HepG2 (cell line): Measurements from ENCODE around the gene GEMIN2. TPM values are rescaled to one million over a fixed set of nuclear protein-coding genes. Genes with fewer than 3 reads are reported as not detected.
"Not testable (repeated sequence)": the region's sequence is repeated elsewhere in the genome, so short reads cannot be mapped to it uniquely, and the experiment has no call there.

Experiments
- ATAC-seq: fragments of 200-7000 bp; cut with Tn5 transposase; 3 replicates; pipeline ENCODE4 v1.9.1; 2020; ENCODE audit warnings: mild to moderate bottlenecking, moderate library complexity
- BruUV-seq: library from RNA; stranded (reverse); fragments of 400-500 nt; replicated peaks from 2 replicates; lab custom pipeline; 2021; lab: Mats Ljungman, UMichigan
- CTCF ChIA-PET: fragments of 300-600 bp; formaldehyde crosslinking; extraction: SDS; loops from one replicate; lab custom pipeline; 2021; ENCODE audit warnings: low total read pairs, inconsistent platforms, low intra/inter-chr PET ratio; lab: Yijun Ruan, JAX
- POLR2A ChIA-PET: fragments of 350-600 bp; sonication (Branson Sonifier 250); formaldehyde crosslinking; loops from one replicate; lab custom pipeline; 2020; ENCODE audit warnings: antibody characterized with exemption, inconsistent platforms; lab: Yijun Ruan, JAX
- DNase-seq: peaks from one replicate; pipeline ENCODE4 v3.0.0-alpha.2; 2015; ENCODE audit warnings: low spot score
- FAIRE-seq: peaks from 3 replicates; lab custom pipeline; 2011; peaks lifted over from hg19 to GRCh38; lab: Jason Lieb, UNC
- H2AFZ ChIP-seq: one replicate; pipeline ENCODE4 v1.6.1; 2011; ENCODE audit warnings: low read length, inconsistent platforms
- H3K27ac ChIP-seq: fragments of 300-600 bp; 3 replicates; pipeline ENCODE4 v1.8.0; 2011; ENCODE audit warnings: mixed run types, mild to moderate bottlenecking, mixed read lengths, low read length, inconsistent platforms; ENCODE audit not compliant: insufficient read depth; ENCODE audit errors: extremely low read length
- H3K27me3 ChIP-seq, 2 experiments: fragments of 200-600 bp in 1 of 2; 2 replicates in 1 of 2; 3 replicates in 1 of 2; pipeline versions ENCODE4 v1.6.0 to v1.8.0; 2011; ENCODE audit warnings: low read length in 2 of 2, mild to moderate bottlenecking in 2 of 2, moderate library complexity in 2 of 2, inconsistent platforms in 1 of 2; ENCODE audit not compliant: insufficient read depth in 2 of 2, control insufficient read depth in 1 of 2
- H3K36me3 ChIP-seq, 2 experiments: fragments of 200-600 bp in 1 of 2; replicated peaks in 1 of 2; 2 replicates in 1 of 2; 3 replicates in 1 of 2; pipeline versions ENCODE4 v1.5.1 to v1.8.0; 2011; ENCODE audit warnings: low read length in 2 of 2, inconsistent platforms in 1 of 2; ENCODE audit not compliant: insufficient read depth in 2 of 2, control insufficient read depth in 1 of 2
- H3K4me1 ChIP-seq: 2 replicates; pipeline ENCODE4 v1.5.1; 2012; ENCODE audit warnings: low read length, inconsistent platforms; ENCODE audit not compliant: insufficient read depth
- H3K4me2 ChIP-seq: 2 replicates; pipeline ENCODE4 v1.6.0; 2011; ENCODE audit warnings: low read depth, low read length, inconsistent platforms
- H3K4me3 ChIP-seq, 3 experiments: fragments of 200-600 bp in 1 of 3; sonication (generic), shearing (Covaris generic) in 1 of 3; replicated peaks in 1 of 3; 2 replicates each; pipeline ENCODE4 v1.5.1; 2011 to 2016; ENCODE audit warnings: low read length in 3 of 3, inconsistent platforms in 2 of 3, low read depth in 2 of 3, mild to moderate bottlenecking in 2 of 3, control low read depth in 1 of 3, mixed read lengths in 1 of 3; ENCODE audit not compliant: insufficient read depth in 1 of 3
- H3K79me2 ChIP-seq: one replicate; pipeline ENCODE4 v1.6.1; 2011; ENCODE audit warnings: low read length, inconsistent platforms; ENCODE audit not compliant: insufficient read depth
- H3K9ac ChIP-seq: 2 replicates; pipeline ENCODE4 v1.6.0; 2011; ENCODE audit warnings: mild to moderate bottlenecking, low read depth, low read length, inconsistent platforms; ENCODE audit not compliant: insufficient read depth
- H3K9me3 ChIP-seq: 2 replicates; pipeline ENCODE4 v1.5.1; 2012; ENCODE audit warnings: mild to moderate bottlenecking, low read length
- H4K20me1 ChIP-seq: 2 replicates; pipeline ENCODE4 v1.6.0; 2011; ENCODE audit warnings: inconsistent platforms, mild to moderate bottlenecking, low read length, moderate library complexity; ENCODE audit not compliant: insufficient read depth
- CCDC6 ChIP-seq: sonication (generic); formaldehyde crosslinking; IDR thresholded peaks from 2 replicates; pipeline ENCODE4 v1.8.1; 2022; ENCODE audit warnings: mild to moderate bottlenecking, missing genetic modification reagents, moderate library complexity
- CREBL2 ChIP-seq: sonication (generic); formaldehyde crosslinking; IDR thresholded peaks from 2 replicates; pipeline ENCODE4 v1.8.1; 2023; ENCODE audit warnings: missing genetic modification reagents, mild to moderate bottlenecking, borderline replicate concordance
- GLI4 ChIP-seq: sonication (generic); formaldehyde crosslinking; IDR thresholded peaks from 2 replicates; pipeline ENCODE4 v1.5.1; 2020; ENCODE audit warnings: missing genetic modification reagents, mild to moderate bottlenecking, moderate library complexity, borderline replicate concordance
- HOXA7 ChIP-seq: sonication (generic); formaldehyde crosslinking; IDR thresholded peaks from 2 replicates; pipeline ENCODE4 v1.8.1; 2022; ENCODE audit warnings: mild to moderate bottlenecking, missing genetic modification reagents, moderate library complexity
- MATR3 ChIP-seq: sonication (generic); formaldehyde crosslinking; IDR thresholded peaks from 2 replicates; pipeline ENCODE4 v1.4.0; 2020; ENCODE audit warnings: missing genetic modification reagents
- MLX ChIP-seq: IDR thresholded peaks from 2 replicates; pipeline ENCODE4 v1.6.1; 2016
- MZF1 ChIP-seq: sonication (generic); formaldehyde crosslinking; IDR thresholded peaks from 2 replicates; pipeline ENCODE4 v1.8.1; 2023; ENCODE audit warnings: mild to moderate bottlenecking, missing genetic modification reagents, borderline replicate concordance
- NFKB2 ChIP-seq: sonication (generic); formaldehyde crosslinking; IDR thresholded peaks from 2 replicates; pipeline ENCODE4 v1.4.0; 2020; ENCODE audit warnings: missing genetic modification reagents, borderline replicate concordance
- NPAS2 ChIP-seq: sonication (generic); formaldehyde crosslinking; IDR thresholded peaks from 2 replicates; pipeline ENCODE4 v1.8.0; 2022; ENCODE audit warnings: mild to moderate bottlenecking, missing genetic modification reagents, borderline replicate concordance
- PRMT3 ChIP-seq: sonication (generic); formaldehyde crosslinking; IDR thresholded peaks from 2 replicates; pipeline ENCODE4 v1.8.1; 2022; ENCODE audit warnings: low read depth, mild to moderate bottlenecking, moderate library complexity, missing genetic modification reagents, borderline replicate concordance
- RXRA ChIP-seq: sonication (generic); formaldehyde crosslinking; IDR thresholded peaks from 2 replicates; pipeline ENCODE4 v1.5.1; 2020; ENCODE audit warnings: missing genetic modification reagents
- SMAD3 ChIP-seq: sonication (generic); formaldehyde crosslinking; IDR thresholded peaks from 2 replicates; pipeline ENCODE4 v1.4.0; 2020; ENCODE audit warnings: missing genetic modification reagents
- SMAD9 ChIP-seq: sonication (generic); formaldehyde crosslinking; IDR thresholded peaks from 2 replicates; pipeline ENCODE4 v1.5.1; 2020; ENCODE audit warnings: mild to moderate bottlenecking, missing genetic modification reagents
- ZMYM3 ChIP-seq: sonication (generic); formaldehyde crosslinking; IDR thresholded peaks from 2 replicates; pipeline ENCODE4 v1.5.1; 2020; ENCODE audit warnings: mild to moderate bottlenecking, missing genetic modification reagents
- ZNF225 ChIP-seq: sonication (generic); formaldehyde crosslinking; IDR thresholded peaks from 2 replicates; pipeline ENCODE4 v1.4.0; 2020; ENCODE audit warnings: mild to moderate bottlenecking, missing genetic modification reagents
- ZNF274 ChIP-seq: sonication (generic); formaldehyde crosslinking; IDR thresholded peaks from 2 replicates; pipeline ENCODE4 v1.5.1; 2020; ENCODE audit warnings: mild to moderate bottlenecking, missing genetic modification reagents
- ZNF33A ChIP-seq: sonication (generic); formaldehyde crosslinking; IDR thresholded peaks from 2 replicates; pipeline ENCODE4 v1.5.1; 2020; ENCODE audit warnings: missing genetic modification reagents, mild to moderate bottlenecking, moderate library complexity, borderline replicate concordance
- ZNF598 ChIP-seq: sonication (generic); formaldehyde crosslinking; IDR thresholded peaks from 2 replicates; pipeline ENCODE4 v1.5.1; 2020; ENCODE audit warnings: mild to moderate bottlenecking, missing genetic modification reagents, borderline replicate concordance
- ZNF883 ChIP-seq: sonication (generic); formaldehyde crosslinking; IDR thresholded peaks from 2 replicates; pipeline ENCODE4 v1.5.1; 2020; ENCODE audit warnings: mild to moderate bottlenecking, missing genetic modification reagents; ENCODE audit errors: not compliant biosample characterization
- WGBS: methylation state at CpG from one replicate; pipeline ENCODE4 v1.1.6; 2017; ENCODE audit warnings: low lambda C conversion rate; 5-methylcytosine and 5-hydroxymethylcytosine counted together
- in situ Hi-C: cut with HindIII; loops from 2 replicates; pipeline ENCODE4 v1.10.0; 2017; ENCODE audit warnings: low pct_unique_long_range_greater_than_20kb; ENCODE audit not compliant: extremely low pct_ligation_motif_present
- intact Hi-C: fragments of 100-400 bp; cut with micrococcal nuclease; formaldehyde crosslinking; loops from one replicate; pipeline ENCODE4 v1.10.0; 2022; ENCODE audit not compliant: unreplicated experiment
- polyA plus RNA-seq, 8 experiments: library from polyadenylated mRNA; depleted of rRNA in 3 of 8; stranded (reverse) in 7 of 8; unstranded in 1 of 8; fragments of >200 nt; fragmentation: Illumina TruSeq in 4 of 8; extraction: Trizol in 4 of 8; gene quantifications; 2 replicates each; pipeline versions ENCODE4 v1.2.1 to v1.2.3, GENCODE V29; 2011 to 2016; ENCODE audit warnings: low read depth in 4 of 8, missing spikeins in 1 of 8, mixed read lengths in 1 of 8; ENCODE audit not compliant: insufficient read depth in 1 of 8
- total RNA-seq, 5 experiments: library from RNA; depleted of rRNA; stranded (reverse); fragments of >200 nt; fragmentation: Illumina TruSeq; extraction: Trizol; gene quantifications; 2 replicates each; pipeline ENCODE4 v1.2.3, GENCODE V29; 2016; ENCODE audit warnings: low read depth in 1 of 5

The GEMIN2 gene
- total and polyA plus RNA-seq, 2 of the 13 experiments (the other 11 are each of a cell fraction or from before 2014, with no cell fraction given), result 54.8 to 110 TPM

- peak; percentile 98 for TF ChIP-seq CREBL2
- TF ChIP-seq MZF1 (CRISPR knock-in tag), result no peak; the same call in 1 of the 2 replicates
- peak; percentile 88; the same call in 1 of the 2 replicates for TF ChIP-seq PRMT3 (CRISPR knock-in tag)
- TF ChIP-seq ZNF33A (CRISPR knock-in tag), result peak; percentile 3
- TF ChIP-seq MATR3 (CRISPR knock-in tag), result no peak
- TF ChIP-seq HOXA7 (CRISPR knock-in tag), result no peak; the same call in 1 of the 2 replicates
Observed at GRCh38 chr14:39102969-39103957, 10.9 kb upstream of the GEMIN2 start, which contains the start of gene SEC23A (continued).

GRCh38 chr14:39104078-39104801, 9.9 kb upstream of the GEMIN2 start:
- peak overlapping the region; percentile 98 for H3K9ac ChIP-seq
- H3K9me3 ChIP-seq, BruUV-seq, H3K36me3 ChIP-seq, H2AFZ ChIP-seq, intact Hi-C loops, DNase-seq, H3K27me3 ChIP-seq, ATAC-seq, CTCF ChIA-PET, FAIRE-seq: not testable (repeated sequence)
- peak overlapping the region; percentile 78 for H3K4me2 ChIP-seq
- peak overlapping the region; percentile 94 for H3K27ac ChIP-seq
- WGBS, result 89% methylated on average over 17 of the region's 17 CpGs
- peaks cover 28% of the 10 kb centered on the region for H4K20me1 ChIP-seq
- peaks cover 40% of the 10 kb centered on the region for H3K79me2 ChIP-seq
- H3K4me1 ChIP-seq, result peaks cover 52% of the 10 kb centered on the region
- peak overlapping the region; percentile 81 to 91 (median 90) for H3K4me3 ChIP-seq
- POLR2A ChIA-PET, result interaction anchor here (0.8 to 8.0 kb wide), 20 partner anchors 12 to 349 kb away, joined by 3 to 285 read pairs (median 20); partner anchors contain the start of genes FBXO33, GEMIN2, PNN and TRAPPC6B
- in situ Hi-C loops, result loop anchor here (5.0 kb wide), 1 partner anchor 328 kb away; the partner anchor contains the start of gene FBXO33
- TF ChIP-seq ZNF598 (CRISPR knock-in tag), result peak; percentile 41; the same call in 1 of the 2 replicates
- TF ChIP-seq ZNF883, result peak; percentile 57
- TF ChIP-seq CCDC6 (CRISPR knock-in tag), result 0 out of 2 replicates have a peak, but pooled peaks have one; percentile 35
- peak; percentile 39; the same call in 1 of the 2 replicates for TF ChIP-seq NFKB2 (CRISPR knock-in tag)
- peak; percentile 41; the same call in 1 of the 2 replicates for TF ChIP-seq SMAD3
- TF ChIP-seq ZNF225 (CRISPR knock-in tag), result peak; percentile 72; the same call in 1 of the 2 replicates
- TF ChIP-seq GLI4 (CRISPR knock-in tag), result 0 out of 2 replicates have a peak, but pooled peaks have one; percentile 54
- 0 out of 2 replicates have a peak, but pooled peaks have one; percentile 38 for TF ChIP-seq ZNF274 (CRISPR knock-in tag)
- 0 out of 2 replicates have a peak, but pooled peaks have one; percentile 8 for TF ChIP-seq MLX
- TF ChIP-seq ZMYM3 (CRISPR knock-in tag), result peak; percentile 74; the same call in 1 of the 2 replicates
- TF ChIP-seq RXRA (CRISPR knock-in tag), result peak; percentile 35; the same call in 1 of the 2 replicates
- TF ChIP-seq NPAS2 (CRISPR knock-in tag), result 0 out of 2 replicates have a peak, but pooled peaks have one; percentile 33
- TF ChIP-seq SMAD9 (CRISPR knock-in tag), result 0 out of 2 replicates have a peak, but pooled peaks have one; percentile 74
